GM23338 (cell line): ENCODE measurements around the gene DPYD.

Experiments
- CTCF ChIP-seq, 2 experiments: fragments of 200-600 bp in 1 of 2; sonication (generic) in 1 of 2; conservative IDR thresholded peaks; 2 replicates each; pipeline versions ENCODE4 v1.5.1 to v1.6.1; 2016 to 2017; ENCODE audit warnings: antibody characterized with exemption in 2 of 2, low read depth in 2 of 2, mild to moderate bottlenecking in 2 of 2, moderate library complexity in 1 of 2
- EZH2phosphoT487 ChIP-seq: fragments of 200-600 bp; sonication (generic); IDR thresholded peaks from one replicate; pipeline ENCODE4 v1.8.1; 2018; ENCODE audit warnings: antibody characterized with exemption; ENCODE audit not compliant: unreplicated experiment
- NANOG ChIP-seq: IDR thresholded peaks from 2 replicates; pipeline ENCODE4 v1.6.1; 2016; ENCODE audit warnings: antibody characterized with exemption, borderline replicate concordance
- POLR2AphosphoS5 ChIP-seq: IDR thresholded peaks from 2 replicates; pipeline ENCODE4 v1.6.1; 2016; ENCODE audit warnings: antibody characterized with exemption, low read depth

DNA sequence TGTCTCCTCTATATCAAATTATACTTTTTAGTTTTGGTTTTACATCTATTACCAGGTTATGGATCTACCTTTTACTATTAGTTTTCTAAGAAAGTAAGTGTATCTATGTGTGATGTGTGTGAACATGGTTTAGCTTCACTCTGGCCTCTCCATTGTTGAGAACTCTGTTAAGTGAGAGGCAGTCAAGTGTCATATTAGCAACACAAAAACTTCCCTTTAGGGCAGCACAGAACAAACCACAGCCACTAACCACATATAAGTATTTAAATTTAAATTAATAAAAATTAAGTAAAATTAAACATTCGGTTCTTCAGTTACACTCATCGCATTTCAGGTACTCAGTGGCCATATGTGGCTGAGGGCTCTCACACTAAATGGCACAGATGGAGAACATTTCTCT is 96.6 kb downstream of the DPYD start:
- TF ChIP-seq CTCF (conservative IDR thresholded peaks at IDR 0.05; ENCODE audit: low read depth in 2 of 2) (no peak), EZH2phosphoT487 (no peak), POLR2AphosphoS5 (no peak), NANOG (no peak)
